HG03342 (cell line): ENCODE results near the gene KCP.

Experiments
- ATAC-seq: cut with Tn5 transposase; IDR thresholded peaks from one replicate; pipeline ENCODE4 v1.9.1; 2021; ENCODE audit warnings: mild to moderate bottlenecking, moderate library complexity; ENCODE audit not compliant: unreplicated experiment

KCP gene

DNA sequence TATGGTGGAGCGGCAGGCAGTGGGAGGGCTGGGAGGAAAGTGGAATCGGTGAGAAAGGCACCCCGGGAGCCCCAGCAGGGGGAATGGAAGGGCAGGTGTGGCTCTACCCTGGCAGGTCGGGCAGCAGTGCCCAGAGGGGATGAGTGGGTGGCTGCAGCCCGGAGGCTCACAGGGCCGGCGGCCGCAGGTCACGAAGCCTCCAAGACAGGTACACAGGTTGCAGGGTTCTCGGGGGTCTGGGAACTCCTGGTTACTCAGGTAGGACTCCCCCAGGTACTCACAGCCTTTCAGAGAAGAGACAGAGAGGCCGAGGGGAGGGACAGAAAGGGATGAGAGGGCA lies 21.8 kb downstream of the KCP start:
- ATAC-seq = no peak

DNA sequence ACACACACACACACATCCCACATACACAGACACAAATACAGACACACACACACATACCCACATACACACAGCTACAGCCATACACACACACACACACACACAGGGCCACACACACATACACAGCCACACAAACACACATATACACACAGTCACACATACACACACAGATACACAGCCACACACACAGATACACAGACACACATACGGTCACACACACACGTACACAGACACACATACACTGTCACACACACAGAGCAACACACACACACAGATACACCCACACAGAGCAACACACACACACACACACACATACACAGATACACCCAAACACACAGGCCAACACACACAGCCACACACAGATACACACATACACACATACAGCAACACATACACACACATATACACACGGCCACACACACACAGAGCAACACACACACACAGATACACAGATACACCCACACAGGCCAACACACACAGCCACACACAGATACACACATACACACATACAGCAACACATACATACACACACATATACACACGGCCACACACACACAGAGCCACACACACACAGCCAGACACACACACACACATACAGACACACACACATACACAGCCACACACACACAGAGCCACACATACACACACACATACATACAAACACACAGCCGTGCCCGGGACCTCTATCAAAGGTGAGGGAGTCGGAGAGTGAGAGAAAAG lies 22.3 kb downstream of the KCP start:
- no peak for ATAC-seq

DNA sequence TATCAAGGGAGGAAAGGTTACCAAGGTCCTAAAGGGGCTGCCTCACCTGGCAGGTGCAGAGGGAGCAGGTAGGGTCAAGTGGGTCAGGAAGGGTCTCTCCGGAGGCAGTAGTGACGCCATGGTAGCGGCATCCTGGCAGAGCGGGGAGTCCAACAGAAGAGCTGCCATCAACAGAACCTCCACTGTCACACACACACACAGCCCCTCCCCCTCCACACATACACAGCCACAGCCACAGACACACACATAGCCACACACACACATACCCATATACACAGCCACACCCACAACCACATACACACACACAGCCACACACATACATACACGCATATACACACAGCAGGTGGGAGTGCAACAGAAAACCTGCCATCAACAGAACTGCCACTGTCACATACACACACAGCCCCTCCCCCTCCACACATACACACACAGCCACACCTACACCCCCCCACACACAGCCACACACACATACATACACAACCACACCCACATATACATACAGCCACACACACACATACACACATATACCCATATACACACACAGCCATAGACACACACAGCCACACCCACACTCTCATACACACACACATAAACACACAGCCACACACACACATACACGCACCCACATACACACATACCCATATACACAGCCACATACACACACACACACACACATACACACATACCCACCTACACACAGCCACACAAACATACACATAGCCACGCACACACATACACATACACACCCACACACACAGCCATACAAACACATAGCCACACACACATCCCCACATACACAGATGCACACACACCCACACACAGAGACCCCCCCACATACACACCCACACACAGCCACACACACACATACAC lies 23.1 kb downstream of the KCP start:
- ATAC-seq = no peak

DNA sequence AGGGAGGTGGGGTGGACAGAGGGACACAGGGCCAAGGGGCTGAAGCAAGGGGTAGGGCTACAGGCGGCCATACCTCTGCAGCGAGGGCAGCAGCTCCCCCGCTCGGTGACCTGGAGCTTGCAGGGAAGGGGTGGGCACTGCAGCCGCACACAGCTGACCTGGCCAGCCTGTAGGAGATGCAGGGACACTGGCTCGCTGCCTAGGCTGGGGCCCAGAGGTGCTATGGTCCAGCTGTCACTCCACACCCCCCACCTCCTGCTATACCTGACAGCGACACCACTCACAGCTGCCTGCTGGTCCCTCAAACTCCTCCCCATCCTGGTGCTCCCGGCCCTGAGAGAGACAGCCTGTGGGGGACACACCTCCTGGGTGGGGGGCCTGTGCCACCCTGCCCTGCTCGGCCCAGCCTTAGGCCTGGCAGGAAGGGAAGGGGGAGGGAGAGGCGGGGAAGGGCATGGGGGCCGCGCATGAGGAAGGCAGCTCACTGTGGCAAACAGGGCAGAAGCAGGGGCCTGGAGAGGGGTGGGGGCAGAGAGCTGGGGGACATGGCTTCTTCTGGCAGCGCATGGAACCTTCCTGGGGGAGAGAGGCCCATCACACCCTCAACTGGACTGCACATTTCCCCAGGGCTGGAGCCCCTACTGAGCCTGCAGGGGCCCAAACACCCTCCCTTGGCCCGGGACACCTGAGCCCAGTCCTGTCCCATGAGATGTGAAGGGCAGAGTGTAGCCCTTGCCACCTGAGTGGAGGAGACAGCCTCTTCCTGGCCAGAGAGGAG lies 23.9 kb downstream of the KCP start:
- no peak for ATAC-seq

DNA sequence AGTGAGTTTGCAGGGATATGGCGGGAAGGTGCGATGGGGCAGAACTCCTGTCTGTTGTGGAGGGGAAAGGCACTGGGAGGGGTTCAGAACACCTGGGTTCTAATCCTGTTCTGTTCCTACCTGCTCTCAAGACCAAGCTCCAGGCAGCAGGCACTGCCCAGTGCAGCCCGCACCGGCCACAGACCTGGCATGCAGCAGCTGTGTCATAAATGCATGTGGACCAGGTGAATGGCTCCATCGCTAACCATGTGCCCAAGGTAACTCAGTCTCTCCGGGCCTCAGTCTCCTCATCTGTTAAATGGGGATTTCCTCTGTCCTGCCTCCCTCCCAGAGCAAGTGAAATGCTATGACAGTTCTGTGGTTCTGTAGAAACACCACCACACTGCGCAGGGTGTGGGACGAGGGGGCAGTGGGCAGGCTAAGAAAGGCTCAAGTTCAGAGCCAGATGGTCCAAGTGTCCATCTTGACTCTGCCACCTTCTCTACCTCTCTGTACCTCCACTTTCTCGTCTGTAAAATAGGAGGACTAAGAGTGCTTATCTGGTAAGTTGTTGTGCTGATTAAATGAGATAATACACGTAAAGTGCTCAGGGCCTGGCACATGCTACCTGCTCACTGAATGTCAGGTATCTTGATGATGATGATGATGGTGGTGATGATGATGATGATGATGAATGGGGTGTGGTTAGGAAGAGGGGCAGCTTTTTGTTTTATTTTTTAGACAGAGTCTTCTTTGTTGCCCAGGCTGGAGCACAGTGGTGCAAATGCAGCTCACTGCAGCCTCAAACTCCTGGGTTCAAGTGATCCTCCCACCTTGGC lies 24.9 kb downstream of the KCP start:
- ATAC-seq = no peak

DNA sequence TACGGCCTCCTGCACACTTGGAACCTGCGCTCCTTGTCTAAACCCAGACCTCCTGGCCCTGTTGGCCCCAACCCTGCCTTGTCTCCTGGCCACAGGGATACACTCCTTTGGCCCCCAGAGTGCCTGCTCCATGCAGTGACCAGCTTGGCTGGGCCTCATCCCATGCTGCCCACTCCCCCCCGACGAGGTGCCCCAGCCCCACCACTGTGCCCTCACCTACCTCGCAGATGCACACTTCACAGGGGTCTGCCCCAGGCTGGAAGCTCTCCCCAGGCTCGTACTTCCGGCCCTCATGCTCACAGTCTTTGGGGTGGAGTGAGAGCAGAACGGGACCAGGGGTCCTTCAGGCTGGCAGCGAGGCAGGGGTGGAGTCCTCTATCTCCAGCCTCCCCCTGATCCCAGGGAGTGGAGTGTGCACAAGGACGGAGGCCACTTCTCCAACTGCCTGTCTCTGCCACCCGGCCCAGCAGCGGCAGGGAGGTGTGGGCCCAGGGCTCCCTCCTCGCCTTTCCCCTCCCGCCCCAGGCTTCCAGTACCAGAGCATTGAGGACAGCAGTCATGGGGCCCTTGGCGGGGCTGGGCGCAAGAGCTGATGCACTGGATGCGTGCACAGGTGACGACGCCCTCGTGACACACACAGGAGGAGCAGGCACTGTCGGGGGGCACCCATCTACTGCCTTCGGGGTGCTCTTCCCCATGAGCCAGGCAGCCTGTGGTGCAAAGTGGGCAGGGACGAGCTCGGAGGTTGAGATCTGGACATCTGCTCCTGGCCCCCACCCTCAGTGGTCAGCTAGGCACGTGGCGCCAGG lies 25.7 kb downstream of the KCP start:
- no peak for ATAC-seq

DNA sequence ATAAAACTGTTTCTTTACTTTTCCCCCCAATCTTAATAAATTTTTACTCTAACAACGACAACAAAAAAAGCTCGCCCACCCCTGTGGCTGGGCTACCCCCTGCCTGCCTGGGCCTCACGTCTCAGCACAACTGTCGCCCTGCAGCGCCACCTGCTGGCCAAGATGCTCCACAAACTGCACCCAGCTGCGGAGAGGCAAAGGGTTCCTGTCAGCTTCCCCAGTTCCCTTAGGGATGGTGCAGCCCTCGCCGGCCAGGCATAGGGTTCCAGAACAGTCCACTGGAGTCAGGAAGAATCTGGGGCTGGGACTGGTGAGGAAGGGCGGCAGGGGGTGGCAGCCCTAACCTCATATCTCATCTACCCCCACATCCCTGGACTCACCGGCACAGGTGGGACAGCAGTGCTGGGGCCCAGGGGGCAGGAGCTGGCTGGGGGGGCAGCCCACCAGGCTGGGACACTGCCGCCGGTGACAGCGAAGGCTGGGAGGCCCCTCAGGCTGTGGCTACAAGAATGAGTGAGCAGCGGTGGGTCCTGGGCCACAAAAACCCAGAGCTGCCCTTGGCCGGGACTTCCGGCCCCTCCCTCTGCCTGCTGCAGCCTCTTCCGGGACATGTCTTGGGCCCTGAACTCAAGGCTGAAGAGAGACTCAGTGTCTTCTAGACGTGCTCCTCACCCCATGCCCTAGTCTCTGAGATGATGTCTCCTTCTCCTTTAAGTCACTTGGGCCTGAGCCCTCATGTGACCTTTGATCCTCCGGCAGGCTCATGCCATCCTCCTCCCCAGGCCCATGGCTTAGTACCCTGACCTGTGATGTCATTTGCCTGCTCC lies 26.7 kb downstream of the KCP start:
- ATAC-seq = peak; percentile 56

DNA sequence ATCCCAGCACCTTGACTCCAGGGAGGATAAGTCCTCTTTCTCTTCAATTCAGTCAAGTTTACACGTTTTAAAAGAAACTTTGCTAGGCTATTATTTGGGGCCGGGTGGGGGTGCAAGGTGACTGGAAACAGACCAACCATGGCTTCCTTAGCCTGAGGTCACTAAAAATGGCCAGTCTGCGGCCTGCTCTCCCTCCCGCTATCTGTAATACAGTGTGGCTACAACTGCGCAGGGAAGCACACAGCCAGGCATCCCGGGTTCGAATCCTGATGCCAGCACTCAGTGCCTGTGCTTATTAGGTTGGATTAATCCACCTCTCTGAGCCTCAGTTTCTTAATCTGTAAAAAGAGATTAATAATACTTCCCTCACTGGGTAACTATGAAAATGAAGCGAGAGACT lies 28.4 kb downstream of the KCP start:
- ATAC-seq = no peak

DNA sequence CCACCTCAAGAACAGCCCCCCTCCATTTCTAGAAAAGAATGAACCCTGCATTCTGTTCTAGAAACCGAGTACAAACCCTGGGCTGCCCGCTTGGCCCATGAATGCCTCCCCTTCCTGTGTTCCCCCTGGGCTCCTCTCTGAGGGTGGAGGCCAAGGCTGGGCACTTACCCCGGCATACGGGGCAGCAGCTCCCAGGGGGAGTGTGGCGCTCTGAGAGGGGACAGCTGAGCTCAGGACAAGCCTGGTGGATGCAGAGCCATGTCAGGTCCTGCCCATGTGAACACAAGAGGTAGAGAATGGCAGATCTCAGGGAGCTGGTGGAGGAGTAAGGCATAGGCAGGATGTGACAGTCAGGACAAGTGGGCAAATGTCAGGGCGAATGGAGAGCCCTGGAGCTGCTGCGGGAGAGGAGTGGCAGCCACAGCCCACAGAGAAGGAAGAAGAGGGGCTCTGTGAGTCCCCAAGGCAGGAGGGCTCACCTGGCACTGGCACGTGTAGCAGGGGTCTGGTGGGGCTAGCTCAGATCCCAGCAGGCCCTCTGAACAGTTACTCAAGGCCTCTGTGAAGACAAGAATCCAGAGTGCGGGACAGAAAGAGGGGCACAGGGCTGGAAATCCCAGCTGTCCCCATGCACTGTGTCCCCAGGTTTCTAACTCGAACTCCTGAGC lies 28.9 kb downstream of the KCP start:
- ATAC-seq = no peak

DNA sequence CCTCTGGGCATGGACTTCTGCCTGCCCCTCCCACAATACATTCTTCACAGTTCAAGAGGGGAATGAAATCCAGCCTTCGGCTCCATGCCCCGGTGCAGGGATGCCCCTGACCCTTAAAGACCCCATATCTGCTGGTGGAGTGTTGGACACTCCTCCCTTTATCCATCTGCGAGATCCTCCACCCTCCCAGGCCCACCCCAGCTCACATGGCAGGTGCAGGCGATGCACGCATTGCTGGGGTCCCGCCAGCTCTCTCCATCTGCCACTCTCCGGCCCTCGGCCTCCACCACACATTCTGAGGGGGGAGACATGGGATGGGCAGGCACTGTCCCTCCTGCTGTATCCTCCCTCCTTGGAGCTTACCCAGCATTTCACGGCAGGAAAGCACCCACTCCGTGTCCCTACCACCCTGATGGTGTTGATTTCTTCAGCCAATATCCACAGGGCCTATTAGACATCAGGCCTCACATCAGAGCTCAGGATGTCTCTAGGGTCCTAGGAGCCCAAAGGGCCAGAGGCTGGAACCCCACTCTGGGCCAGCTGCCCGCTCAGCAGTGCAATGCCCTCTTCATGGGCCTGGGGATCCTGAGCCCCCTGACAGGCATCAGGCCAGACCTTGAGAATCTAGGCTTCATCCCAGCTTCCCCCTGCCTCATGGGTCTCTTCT lies 29.6 kb downstream of the KCP start:
- no peak for ATAC-seq

DNA sequence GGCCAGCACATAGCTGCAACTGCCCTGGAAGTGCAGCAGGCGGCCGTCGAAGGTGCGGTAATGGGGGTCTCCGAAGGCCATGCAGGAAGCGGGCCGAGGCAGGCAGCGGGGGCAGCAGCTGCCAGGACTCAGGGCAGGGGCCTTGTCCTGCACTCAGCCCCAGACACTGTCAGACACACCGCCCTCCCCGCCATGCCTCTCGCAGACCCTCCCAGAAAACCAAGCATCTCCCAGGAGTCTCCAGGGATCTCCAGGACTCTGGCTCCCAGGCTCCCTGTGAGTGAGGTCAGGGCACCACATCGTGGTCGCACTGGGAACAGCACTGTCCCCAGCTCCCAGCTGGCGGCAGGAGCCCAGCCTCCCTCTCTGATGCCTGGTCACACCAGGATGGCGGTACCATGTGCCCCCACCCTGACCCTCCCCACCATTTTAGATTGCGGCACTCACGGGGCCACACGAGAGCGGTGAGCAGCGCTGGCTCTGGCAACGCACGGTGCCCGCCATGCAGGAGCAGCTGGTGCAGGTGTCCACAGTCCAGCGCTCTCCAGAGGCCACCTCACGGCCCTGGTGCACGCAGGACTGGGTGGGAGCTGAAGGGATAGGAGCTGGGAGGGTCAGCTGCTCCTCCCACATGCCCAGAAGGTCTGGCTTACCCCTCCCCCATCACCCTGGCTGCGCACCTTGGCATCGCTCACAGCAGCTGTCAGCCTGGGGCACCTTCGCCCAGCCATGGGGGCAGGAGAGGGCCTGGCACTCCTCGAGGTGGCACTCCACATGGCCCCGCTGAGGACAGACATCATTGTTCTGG lies 30.4 kb downstream of the KCP start:
- no peak for ATAC-seq

DNA sequence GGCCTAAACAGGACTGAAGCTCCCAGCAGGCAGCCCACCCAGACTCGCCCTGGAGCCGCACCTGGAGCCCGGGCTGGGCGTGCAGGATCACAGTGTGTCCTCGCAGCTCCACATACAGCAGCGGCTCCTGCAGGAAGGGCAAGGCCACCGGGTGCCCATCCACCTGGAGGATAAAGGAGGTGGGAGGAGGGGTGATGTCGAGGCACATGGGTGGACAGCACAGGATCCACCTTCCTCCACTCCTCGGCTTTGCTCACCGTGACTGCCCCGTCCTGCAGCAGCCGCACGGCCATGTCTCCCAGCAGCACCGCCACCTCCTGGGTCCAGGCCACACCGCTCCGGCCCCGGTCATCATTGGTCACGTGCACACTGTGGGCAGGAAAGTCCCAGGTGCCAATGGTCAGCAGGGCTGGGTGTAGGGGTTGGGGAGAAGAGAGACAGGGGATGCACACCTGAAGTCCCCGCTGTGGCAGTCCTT lies 31.0 kb downstream of the KCP start:
- ATAC-seq = no peak

DNA sequence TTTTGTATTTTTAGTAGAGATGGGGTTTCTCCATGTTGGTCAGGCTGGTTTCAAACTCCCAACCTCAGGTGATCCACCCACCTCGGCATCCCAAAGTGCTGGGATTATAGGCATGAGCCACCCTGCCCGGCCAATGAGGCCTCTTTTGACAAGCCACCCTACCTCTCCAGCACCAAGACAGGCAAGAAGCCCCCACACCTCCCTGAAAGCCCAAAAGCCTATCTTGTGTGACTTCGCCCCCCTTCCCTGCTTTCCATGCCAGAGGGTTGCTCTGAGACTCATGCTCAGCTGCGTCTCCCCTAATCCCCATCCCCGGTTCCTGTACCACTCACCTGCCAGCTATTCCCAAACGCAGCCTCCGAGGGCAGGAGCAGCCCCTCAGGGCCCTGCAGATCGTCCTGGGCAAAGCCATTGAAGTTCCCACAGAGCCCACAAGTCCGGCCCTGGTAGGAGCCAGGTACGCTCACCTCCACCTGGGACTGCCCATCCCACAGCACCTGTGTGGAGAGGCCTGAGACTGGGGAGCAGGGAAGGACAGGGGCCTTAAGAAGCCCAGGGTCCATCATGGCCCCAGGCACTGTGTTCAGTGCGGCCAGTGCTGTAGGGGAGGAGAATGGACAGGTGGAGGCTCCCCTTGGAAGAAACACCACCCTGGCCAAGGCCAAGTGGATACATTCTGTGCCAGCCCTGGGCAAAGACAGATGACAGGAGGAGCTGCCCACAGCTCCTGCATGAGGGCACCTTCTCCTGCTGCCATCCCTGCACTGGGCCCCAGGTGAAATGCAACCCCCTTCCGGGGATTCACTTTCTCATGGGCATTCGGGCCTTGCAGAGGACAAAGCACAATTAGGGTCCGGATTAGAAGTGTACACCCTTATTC lies 32.0 kb downstream of the KCP start:
- no peak for ATAC-seq

DNA sequence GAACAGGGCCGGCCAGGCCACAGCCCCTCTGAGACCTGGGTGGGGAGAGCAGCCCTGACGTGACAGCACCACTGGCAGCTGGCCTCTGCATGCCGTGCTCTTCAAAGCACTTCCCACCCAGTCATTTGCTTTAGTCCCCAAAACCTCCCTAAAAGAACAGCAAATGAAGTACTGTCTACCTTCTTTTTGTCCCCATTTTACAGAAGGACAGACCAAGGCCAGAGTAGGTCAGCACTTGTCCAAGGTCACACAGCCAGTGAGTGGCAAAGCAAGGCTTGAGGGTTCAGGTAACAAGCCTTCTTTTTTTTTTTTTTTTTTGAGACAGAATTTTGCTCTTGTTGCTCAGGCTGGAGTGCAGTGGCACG lies 32.8 kb downstream of the KCP start:
- no peak for ATAC-seq

DNA sequence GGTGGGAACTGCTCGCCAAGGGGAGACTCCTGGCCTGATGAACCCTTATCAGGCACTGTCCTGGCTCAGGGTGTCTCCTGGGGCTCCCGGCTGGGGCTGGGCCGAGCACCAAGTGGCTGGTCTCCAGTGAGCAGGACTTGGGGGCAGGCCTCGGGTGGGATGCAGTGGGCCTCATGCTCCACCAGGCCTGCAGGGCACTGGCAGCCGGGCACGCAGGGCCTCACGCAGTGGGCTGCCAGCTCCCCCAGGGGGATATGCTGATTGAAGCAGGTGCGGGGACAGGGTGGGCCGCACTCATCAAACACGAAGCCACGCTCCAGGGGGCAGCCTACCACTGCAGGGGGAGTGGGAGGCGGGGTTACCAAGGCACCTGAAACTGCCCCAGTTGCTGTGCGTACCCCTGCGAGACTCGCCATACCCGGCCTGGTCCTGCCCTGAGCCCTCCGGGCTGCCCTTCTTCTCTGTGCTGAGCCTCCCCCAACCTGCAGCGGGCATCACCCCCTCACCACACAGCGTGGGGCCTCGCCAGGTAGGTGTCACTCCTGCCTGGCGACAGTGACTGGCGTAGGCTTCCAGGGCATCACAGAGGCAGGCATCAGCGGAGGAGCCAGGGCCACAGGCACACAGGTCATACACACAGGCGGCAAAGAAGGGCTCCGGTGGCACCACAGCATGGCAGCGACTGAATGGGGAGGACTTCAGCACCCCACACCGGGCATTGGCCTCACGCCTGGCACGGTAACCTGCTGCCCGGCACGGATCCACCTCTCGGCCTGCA lies 33.3 kb downstream of the KCP start:
- no peak for ATAC-seq

DNA sequence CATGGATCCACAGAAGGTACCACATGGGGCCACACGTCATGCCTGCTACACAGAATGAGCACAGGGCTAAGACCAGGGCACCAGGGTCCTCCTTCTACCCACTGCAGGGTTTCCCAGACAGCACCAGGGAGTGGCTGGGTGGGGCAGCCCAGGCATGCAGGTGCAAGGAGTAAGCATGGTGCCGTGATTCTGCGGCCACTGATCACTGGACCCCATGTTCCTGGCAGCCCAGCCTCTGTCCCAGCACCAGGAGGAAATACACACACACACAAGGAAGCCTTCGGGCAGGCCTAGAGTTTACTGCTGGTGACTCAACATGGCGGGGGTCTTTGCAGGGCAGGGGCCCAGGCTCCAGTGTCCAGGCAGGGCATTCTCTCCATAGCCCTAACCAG lies 33.9 kb downstream of the KCP start:
- ATAC-seq = no peak
